Anterior cingulate cortex (tissue), 58 donors: ENCODE data around the gene OR2A5.
"Not testable (repeated sequence)": the region's sequence is repeated elsewhere in the genome, so short reads cannot be mapped to it uniquely, and the experiment has no call there.

Source experiments
- DNase-seq, 58 donors: peaks; one replicate each; lab custom pipeline; 2025; lab: John Stamatoyannopoulos, UW

The OR2A5 gene

GRCh38 chr7:144048648-144049047 lies at the start of gene OR2A5:
TSS of gene OR2A5 (plus strand) at chr7:144048948. CDS start at chr7:144050402, 1,454 bp downstream.
- DNase-seq: no peak

- no peak for DNase-seq
Measured at GRCh38 chr7:144000020-144000419, 48.7 kb upstream of the OR2A5 start, which contains the start of gene OR6B1. TSS of gene OR6B1 (plus strand) at chr7:144000320. CDS start at chr7:144003997, 3,677 bp downstream.

- no peak for DNase-seq
Measured at GRCh38 chr7:144001543-144001942, 47.2 kb upstream of the OR2A5 start.

- DNase-seq: no peak
Measured at GRCh38 chr7:144004703-144005102, 44.0 kb upstream of the OR2A5 start.

- DNase-seq: no peak
Measured at GRCh38 chr7:144006029-144006691, 42.6 kb upstream of the OR2A5 start.

- no peak for DNase-seq
Measured at GRCh38 chr7:144006692-144007042, 42.1 kb upstream of the OR2A5 start.

- DNase-seq: no peak
Measured at GRCh38 chr7:144009361-144009760, 39.4 kb upstream of the OR2A5 start.

GRCh38 chr7:144010061-144010460 lies 38.7 kb upstream of the OR2A5 start:
- not testable (repeated sequence) for DNase-seq

GRCh38 chr7:144010821-144011220 lies 37.9 kb upstream of the OR2A5 start:
- not testable (repeated sequence) for DNase-seq

- DNase-seq: no peak
Measured at GRCh38 chr7:144011458-144012230, 37.1 kb upstream of the OR2A5 start.

- no peak for DNase-seq
Measured at GRCh38 chr7:144018065-144018464, 30.7 kb upstream of the OR2A5 start.

GRCh38 chr7:144019457-144019856 lies 29.3 kb upstream of the OR2A5 start:
- DNase-seq: no peak

- no peak for DNase-seq
Measured at GRCh38 chr7:144020340-144020739, 28.4 kb upstream of the OR2A5 start.

- DNase-seq: no peak
Measured at GRCh38 chr7:144022169-144022568, 26.6 kb upstream of the OR2A5 start.

GRCh38 chr7:144023171-144023827 lies 25.4 kb upstream of the OR2A5 start:
- DNase-seq: no peak

GRCh38 chr7:144024213-144024612 lies 24.5 kb upstream of the OR2A5 start:
- no peak for DNase-seq

GRCh38 chr7:144026203-144026883 lies 22.4 kb upstream of the OR2A5 start:
- no peak for DNase-seq

GRCh38 chr7:144027070-144027469 lies 21.7 kb upstream of the OR2A5 start:
- no peak for DNase-seq

- no peak for DNase-seq
Measured at GRCh38 chr7:144027974-144028373, 20.8 kb upstream of the OR2A5 start.

GRCh38 chr7:144028547-144028946 lies 20.2 kb upstream of the OR2A5 start:
- no peak for DNase-seq

- DNase-seq: no peak
Measured at GRCh38 chr7:144032516-144032915, 16.2 kb upstream of the OR2A5 start.
